ENCODE results near the gene C11orf98. TPM values are rescaled to one million over a fixed set of nuclear protein-coding genes. Genes with fewer than 3 reads are reported as not detected.
"Not testable (repeated sequence)": the region's sequence is repeated elsewhere in the genome, so short reads cannot be mapped to it uniquely, and the experiment has no call there.

C11orf98 gene
- total RNA-seq, 1 donor from 2014 or later, result 56.8 TPM

DNA sequence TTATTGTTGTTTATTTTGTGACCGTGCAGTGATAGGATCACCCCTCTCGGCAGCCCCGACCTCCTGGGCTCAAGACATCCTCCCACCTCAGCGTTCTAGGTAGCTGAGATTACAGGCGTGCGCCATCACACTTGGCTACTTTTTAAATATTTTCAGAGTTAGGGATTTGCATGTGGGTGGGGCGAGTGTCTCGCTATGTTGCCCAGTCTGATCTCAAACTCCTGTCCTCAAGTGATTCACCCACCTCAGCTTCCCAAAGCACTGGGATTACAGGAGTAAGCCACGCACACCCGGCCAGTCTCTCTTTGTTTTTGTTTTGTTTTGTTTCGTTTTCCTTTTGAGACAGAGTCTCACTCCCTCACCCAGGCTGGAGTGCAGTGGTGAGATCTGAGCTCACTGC is 10.7 kb downstream of the C11orf98 start:
- DNase-seq (ENCODE audit: extremely low read depth, low read depth, low spot score), result no peak

- DNase-seq (ENCODE audit: extremely low read depth, low read depth, low spot score), result no peak
These were observed 12.6 kb downstream of the C11orf98 start for GRCh38 chr11:62652161-62653006.

DNA sequence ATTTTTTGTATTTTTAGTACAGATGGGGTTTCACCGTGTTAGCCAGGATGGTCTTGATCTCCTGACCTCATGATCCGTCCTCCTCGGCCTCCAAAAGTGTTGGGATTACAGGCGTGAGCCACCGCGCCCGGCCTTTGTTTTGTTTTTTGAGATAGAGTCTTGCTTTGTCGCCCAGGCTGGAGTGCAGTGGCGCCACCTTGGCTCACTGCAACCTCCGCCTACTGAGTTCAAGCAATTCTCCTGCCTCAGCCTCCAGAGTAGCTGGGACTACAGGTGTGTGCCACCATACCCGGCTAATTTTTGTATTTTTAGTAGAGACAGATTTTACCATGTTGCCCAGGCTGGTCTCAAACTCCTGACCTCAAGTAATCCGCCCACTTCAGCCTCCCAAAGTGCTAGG is 14.7 kb downstream of the C11orf98 start:
- DNase-seq (ENCODE audit: extremely low read depth, low read depth, low spot score), result not testable (repeated sequence)

- DNase-seq (ENCODE audit: extremely low read depth, low read depth, low spot score), result no peak
These were observed 15.5 kb downstream of the C11orf98 start for GRCh38 chr11:62649486-62649885.

DNA sequence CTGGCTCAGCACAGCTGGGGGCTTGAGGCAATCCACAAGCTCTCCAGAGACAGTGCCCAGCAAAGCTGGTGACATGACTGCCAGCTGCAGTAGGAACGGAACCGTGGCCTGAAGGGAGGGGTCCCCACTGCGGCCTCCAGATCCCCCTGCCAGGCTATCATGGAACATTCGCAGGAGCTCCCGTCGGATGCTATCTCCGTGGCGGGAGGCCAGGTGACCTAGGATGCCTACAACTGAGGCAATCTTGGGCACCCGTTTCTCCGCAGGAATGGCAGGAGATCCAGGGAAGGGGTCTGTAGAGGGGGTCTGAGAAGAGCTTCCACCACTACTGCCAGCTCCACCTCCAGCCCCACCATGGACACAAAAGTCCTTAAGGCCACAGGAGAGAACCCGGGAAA is 16.0 kb downstream of the C11orf98 start:
- DNase-seq (ENCODE audit: extremely low read depth, low read depth, low spot score), result no peak

- DNase-seq (ENCODE audit: extremely low read depth, low read depth, low spot score), result no peak
These were observed 16.6 kb downstream of the C11orf98 start for GRCh38 chr11:62648185-62648966.

DNA sequence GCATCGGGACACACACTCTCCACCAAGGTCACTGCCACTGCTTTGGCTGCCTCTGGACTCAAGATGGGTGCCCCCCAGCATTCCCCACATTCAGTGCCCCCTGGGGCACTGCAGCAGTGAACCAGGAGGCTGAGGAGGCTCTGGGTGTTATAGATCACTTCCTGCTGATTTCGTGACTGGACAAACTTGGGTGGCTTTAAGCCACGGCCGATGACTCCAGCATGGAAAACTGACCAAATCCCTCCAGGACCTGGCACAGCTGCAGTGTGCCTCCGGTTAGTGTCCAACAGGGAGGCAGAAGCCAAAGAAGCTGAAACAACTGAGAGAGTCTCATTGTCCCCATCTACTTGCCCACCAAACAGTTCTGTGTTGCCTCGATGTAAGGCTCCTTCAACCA is 17.4 kb downstream of the C11orf98 start:
- no peak for DNase-seq (ENCODE audit: extremely low read depth, low read depth, low spot score)

GRCh38 chr11:62646825-62647608 is 18.0 kb downstream of the C11orf98 start:
- no peak for DNase-seq (ENCODE audit: extremely low read depth, low read depth, low spot score)

- DNase-seq (ENCODE audit: extremely low read depth, low read depth, low spot score), result no peak
These were observed 18.8 kb downstream of the C11orf98 start, which contains the start of gene GANAB for GRCh38 chr11:62645946-62646824. TSS of gene GANAB (minus strand) at chr11:62646613. CDS start at chr11:62646599, 14 bp downstream.

DNA sequence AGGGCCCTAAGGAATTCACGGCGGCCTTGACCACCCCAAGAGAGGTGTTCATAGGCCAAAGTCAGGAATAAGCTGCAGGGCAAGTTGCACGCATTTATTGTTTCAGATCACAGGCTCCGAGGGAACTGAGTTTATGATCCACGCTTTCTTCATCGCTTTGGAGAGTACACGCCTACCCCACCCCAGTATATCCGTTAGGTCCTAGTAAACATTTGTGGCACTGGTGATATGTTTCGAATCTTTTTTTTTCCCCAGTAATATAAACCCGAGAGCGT is 19.4 kb downstream of the C11orf98 start:
- DNase-seq (ENCODE audit: extremely low read depth, low read depth, low spot score), result no peak

- no peak for DNase-seq (ENCODE audit: extremely low read depth, low read depth, low spot score)
These were observed 20.8 kb downstream of the C11orf98 start for GRCh38 chr11:62644220-62644619.

DNA sequence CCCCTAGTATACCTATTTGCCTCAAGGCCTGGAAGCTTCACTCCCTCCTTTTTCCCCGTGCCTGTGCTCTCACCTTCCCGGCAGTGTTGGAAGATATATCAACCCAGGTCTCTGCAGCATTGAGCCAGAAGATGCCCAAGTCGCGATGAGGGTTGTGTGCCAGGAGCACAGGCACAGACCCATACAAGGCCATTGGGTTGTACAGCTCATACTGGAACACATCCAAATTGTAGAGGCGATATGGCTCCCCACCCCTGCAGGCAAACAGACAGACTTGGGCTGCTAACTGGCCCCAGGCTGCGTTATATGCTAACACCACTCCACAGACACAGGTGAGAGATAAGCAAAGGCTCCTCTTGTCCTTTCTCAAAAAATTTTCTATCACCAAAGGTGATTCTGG is 32.5 kb downstream of the C11orf98 start:
- DNase-seq (ENCODE audit: extremely low read depth, low read depth, low spot score), result no peak

GRCh38 chr11:62627713-62628112 is 37.3 kb downstream of the C11orf98 start:
- DNase-seq (ENCODE audit: extremely low read depth, low read depth, low spot score), result no peak

DNA sequence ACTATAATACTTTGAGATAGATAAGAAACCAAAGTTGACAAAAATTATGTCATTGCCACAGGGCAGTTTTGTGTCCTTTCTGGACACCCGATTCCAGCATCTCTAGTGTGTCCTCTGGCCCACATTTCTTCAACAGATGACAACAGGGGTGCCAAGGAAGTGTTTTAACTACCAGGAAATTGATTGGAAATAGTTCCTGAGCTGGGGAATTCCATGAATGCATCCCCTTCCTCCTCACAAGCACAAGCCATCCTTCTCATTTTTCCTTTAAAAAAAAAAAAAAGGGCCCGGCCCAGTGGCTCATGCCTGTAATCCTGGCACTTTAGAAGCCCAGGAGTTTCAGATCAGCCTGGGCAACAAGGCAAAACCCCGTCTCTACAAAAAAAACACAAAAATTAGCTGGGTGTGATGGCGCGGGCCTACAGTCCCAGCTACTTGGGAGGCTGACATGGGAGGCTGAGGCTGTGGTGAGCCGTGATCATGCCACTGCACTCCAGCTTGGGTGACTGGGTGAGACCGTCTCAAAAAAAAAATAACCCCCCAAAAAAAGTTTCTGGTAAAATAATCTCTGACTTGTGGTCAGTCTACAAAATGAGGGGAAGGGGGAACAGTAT is 42.4 kb downstream of the C11orf98 start:
- DNase-seq (ENCODE audit: extremely low read depth, low read depth, low spot score), result no peak

DNA sequence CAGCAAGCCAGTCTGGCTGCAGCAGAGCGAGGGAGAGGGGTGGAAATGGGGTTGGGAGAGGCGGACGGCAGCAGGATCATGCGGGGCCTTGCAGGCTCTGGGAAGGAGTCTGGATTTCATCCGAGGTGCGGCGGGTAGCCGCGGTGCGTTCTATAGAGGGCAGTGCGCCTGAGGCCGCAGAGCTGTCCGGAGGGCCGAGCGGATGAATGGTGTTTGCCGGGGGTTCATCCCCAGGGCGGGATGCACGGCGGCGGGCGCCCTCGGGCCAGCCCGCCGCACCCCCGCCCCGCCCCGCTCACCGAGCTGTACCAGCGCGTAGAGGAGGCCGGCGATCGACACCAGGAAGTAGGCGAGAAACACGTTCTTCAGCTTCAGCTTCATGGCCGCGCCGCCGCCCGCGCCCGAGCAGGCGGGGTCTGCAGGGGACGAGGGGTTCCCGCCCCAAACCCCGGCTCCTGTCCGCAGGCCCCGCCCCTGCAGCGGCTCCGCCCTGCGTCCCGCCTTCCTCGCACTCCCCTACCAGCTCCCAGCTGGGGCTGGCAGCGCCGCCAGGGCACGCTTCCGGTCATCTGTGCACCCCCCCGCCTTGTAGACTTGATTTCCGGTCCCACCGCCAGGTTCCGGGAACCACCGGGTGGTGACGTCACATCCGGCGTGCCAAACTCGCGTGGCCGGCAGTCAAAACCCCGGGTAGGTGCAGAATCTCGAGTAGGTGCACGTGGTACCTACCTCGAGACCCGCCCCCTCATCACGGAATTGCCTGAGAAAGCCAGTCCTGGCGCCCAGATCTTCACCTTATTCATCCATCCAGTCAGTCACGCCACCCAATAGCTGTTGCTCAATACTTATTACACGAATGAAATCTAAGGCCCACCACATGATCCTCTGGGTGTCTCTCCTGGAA is 43.2 kb downstream of the C11orf98 start, which contains the start of gene B3GAT3:
Gene B3GAT3, minus strand, starts transcription at position 420 of the 904 bp plus-strand sequence. Its CDS starts 39 bp downstream, at position 381.
- DNase-seq (ENCODE audit: extremely low read depth, low read depth, low spot score), result peak; percentile 75

DNA sequence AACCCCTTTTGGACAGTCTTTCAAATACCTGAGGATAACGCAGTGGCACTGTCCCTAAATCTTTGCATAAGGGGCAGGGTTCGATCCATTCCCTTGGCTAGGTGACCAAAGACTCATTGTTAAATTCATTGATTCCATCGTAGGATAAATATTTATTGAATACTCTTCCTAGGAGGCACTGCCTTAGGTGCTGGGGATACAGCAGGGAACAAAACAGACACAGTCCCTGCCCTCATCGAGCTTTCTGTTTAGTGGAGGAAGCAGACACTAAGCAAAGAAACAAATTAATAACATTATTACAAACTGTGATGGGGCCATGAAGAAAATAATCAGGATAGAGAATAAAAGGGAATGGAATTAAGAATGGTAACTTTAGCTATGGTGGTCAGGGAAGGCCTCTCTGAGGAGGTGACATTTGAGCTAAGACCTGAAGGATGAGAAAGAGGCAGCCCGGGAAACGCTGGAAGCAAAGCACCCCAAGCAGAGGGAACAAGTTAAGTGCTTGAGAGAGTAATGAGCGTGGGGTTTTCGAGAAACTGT is 43.9 kb downstream of the C11orf98 start:
- no peak for DNase-seq (ENCODE audit: extremely low read depth, low read depth, low spot score)

DNA sequence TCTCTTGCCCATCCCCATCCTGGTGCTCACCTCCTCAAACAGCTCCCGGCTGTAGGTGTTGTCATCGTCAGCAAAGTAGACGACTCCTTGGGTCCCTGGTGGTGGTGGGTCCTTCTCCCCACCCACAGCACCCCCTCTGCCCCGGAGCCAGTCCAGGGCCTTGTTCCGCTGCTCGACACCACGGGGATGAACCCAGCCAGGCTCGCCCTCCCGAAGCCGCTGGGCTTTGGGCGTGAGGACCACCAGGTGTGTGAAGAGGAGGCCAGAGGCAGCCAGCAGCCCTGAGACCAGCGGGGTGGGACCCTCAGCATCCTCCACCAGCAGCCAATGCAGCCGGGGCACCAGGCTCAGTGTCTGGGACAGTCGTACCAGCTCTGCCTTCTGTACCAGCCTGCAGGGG is 48.1 kb downstream of the C11orf98 start:
- DNase-seq (ENCODE audit: extremely low read depth, low read depth, low spot score), result not testable (repeated sequence)

DNA sequence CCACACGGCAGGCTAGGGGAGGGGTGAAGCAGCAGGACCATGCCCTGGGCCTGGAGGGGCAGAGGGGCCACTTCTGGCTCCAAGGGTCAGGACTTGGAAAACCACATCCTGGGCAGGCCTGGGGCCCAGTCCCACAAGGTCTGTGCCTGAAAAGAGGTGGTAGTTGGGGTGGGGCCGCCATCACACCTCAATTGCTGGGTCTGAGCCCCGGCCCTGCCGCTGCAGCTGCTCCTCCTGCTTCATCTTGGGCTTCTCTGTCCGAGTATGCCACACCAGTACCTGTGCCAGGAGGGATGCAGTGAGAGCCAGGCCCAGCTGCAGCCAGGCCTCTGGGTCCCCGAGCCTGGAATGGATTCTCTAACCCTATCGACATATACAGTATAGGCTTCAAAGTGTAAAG is 49.5 kb downstream of the C11orf98 start:
- DNase-seq (ENCODE audit: extremely low read depth, low read depth, low spot score), result no peak
